Measurements from ENCODE around the gene SPOCK2.

DNA sequence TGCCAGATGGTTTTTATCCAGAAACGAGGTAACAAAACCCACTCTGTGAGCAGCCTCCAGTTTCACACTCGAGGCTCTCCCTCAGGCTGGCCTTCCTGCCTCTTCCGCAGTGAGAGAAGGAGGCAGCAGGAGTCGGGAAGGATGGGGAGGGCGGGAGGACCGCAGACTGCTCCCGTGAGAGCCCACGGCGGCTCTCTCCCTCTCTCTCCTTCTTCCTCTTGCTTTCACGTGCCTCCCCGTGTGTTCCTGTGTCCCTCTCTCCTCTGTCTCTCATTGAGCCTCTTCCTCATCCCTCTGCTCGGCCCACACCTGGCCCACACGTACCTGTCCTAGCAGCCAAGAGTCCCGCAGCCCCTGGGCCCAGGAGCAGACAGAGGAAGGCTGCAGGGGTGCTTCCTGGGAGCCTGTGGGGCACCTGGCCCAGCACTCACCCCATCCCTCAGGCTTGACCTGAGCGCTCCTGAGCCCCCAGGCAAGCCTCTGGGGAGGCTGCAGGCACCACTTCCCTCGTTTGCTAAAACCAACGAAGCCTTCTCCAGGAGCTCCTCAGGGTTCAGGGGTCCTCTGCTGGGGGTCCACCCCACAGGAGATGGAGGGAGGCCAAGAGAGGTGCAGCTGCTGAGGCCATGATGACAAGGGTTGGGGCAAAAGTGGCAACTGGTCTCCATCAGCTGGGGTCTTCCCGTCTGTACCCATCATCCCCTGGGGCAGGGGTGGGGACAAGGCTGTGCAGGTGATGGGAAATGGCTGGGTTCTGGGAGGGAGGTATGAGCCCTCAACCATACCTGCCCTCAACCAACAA is 13.6 kb downstream of the SPOCK2 start:
- TF ChIP-seq SMC3 (IDR thresholded peaks at IDR 0.05; ENCODE audit: low read depth, low read length) (no peak), TAF1 (IDR thresholded peaks at IDR 0.05; ENCODE audit: borderline replicate concordance, low read depth, low read length) (no peak), TCF12 (IDR thresholded peaks at IDR 0.05) (no peak), GABPA (IDR thresholded peaks at IDR 0.05; ENCODE audit: low read depth) (no peak), SIN3A (IDR thresholded peaks at IDR 0.05; ENCODE audit: borderline replicate concordance, low read depth, low read length) (no peak), MXI1 (IDR thresholded peaks at IDR 0.05; ENCODE audit: low read depth, low read length) (no peak), EZH2phosphoT487 (IDR thresholded peaks at IDR 0.05; ENCODE audit: borderline replicate concordance, low read depth) (no peak), RXRA (IDR thresholded peaks at IDR 0.05; ENCODE audit: borderline replicate concordance, low read depth) (no peak), EP300 (IDR thresholded peaks at IDR 0.05; ENCODE audit: borderline replicate concordance in 1 of 2, low read depth in 1 of 2, low read length in 1 of 2) (no peak), RAD21 (IDR thresholded peaks at IDR 0.05; ENCODE audit: low read length) (no peak), RCOR1 (IDR thresholded peaks at IDR 0.05; ENCODE audit: low read length) (no peak)
- TF ChIP-seq, protein P1, sequence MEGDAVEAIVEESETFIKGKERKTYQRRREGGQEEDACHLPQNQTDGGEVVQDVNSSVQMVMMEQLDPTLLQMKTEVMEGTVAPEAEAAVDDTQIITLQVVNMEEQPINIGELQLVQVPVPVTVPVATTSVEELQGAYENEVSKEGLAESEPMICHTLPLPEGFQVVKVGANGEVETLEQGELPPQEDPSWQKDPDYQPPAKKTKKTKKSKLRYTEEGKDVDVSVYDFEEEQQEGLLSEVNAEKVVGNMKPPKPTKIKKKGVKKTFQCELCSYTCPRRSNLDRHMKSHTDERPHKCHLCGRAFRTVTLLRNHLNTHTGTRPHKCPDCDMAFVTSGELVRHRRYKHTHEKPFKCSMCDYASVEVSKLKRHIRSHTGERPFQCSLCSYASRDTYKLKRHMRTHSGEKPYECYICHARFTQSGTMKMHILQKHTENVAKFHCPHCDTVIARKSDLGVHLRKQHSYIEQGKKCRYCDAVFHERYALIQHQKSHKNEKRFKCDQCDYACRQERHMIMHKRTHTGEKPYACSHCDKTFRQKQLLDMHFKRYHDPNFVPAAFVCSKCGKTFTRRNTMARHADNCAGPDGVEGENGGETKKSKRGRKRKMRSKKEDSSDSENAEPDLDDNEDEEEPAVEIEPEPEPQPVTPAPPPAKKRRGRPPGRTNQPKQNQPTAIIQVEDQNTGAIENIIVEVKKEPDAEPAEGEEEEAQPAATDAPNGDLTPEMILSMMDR (IDR thresholded peaks at IDR 0.05), result no peak
- TF ChIP-seq, protein P2, sequence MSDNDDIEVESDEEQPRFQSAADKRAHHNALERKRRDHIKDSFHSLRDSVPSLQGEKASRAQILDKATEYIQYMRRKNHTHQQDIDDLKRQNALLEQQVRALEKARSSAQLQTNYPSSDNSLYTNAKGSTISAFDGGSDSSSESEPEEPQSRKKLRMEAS (IDR thresholded peaks at IDR 0.05; ENCODE audit: low read depth), result no peak
- TF ChIP-seq, protein P3, sequence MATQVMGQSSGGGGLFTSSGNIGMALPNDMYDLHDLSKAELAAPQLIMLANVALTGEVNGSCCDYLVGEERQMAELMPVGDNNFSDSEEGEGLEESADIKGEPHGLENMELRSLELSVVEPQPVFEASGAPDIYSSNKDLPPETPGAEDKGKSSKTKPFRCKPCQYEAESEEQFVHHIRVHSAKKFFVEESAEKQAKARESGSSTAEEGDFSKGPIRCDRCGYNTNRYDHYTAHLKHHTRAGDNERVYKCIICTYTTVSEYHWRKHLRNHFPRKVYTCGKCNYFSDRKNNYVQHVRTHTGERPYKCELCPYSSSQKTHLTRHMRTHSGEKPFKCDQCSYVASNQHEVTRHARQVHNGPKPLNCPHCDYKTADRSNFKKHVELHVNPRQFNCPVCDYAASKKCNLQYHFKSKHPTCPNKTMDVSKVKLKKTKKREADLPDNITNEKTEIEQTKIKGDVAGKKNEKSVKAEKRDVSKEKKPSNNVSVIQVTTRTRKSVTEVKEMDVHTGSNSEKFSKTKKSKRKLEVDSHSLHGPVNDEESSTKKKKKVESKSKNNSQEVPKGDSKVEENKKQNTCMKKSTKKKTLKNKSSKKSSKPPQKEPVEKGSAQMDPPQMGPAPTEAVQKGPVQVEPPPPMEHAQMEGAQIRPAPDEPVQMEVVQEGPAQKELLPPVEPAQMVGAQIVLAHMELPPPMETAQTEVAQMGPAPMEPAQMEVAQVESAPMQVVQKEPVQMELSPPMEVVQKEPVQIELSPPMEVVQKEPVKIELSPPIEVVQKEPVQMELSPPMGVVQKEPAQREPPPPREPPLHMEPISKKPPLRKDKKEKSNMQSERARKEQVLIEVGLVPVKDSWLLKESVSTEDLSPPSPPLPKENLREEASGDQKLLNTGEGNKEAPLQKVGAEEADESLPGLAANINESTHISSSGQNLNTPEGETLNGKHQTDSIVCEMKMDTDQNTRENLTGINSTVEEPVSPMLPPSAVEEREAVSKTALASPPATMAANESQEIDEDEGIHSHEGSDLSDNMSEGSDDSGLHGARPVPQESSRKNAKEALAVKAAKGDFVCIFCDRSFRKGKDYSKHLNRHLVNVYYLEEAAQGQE (IDR thresholded peaks at IDR 0.05; ENCODE audit: low read depth, low read length), result no peak
